T-helper 1 cell treated with Interleukin-12 subunit alpha and Interleukin-12 subunit beta and Interleukin-4 antibody, amounts not matched to agents 30 μg/mL and 1 μg/mL, for 36 hours (primary cell): ENCODE results near the gene MATN1.

Source experiments
- H3K27ac Mint-ChIP-seq: one replicate; pipeline ENCODE4 v1.8.0; 2021; ENCODE audit warnings: mild to moderate bottlenecking, mixed read lengths
- H3K27me3 Mint-ChIP-seq: one replicate; pipeline ENCODE4 v1.8.0; 2021; ENCODE audit warnings: low read depth, mixed read lengths
- H3K36me3 Mint-ChIP-seq: one replicate; pipeline ENCODE4 v1.8.0; 2021; ENCODE audit warnings: low read depth, mixed read lengths
- H3K4me1 Mint-ChIP-seq: one replicate; pipeline ENCODE4 v1.8.0; 2021; ENCODE audit warnings: low read depth, mixed read lengths
- H3K4me3 Mint-ChIP-seq: one replicate; pipeline ENCODE4 v1.8.0; 2021; ENCODE audit warnings: mild to moderate bottlenecking, moderate library complexity, mixed read lengths
- H3K9me3 Mint-ChIP-seq: one replicate; pipeline ENCODE4 v1.8.0; 2021; ENCODE audit warnings: mixed read lengths

Gene MATN1

DNA sequence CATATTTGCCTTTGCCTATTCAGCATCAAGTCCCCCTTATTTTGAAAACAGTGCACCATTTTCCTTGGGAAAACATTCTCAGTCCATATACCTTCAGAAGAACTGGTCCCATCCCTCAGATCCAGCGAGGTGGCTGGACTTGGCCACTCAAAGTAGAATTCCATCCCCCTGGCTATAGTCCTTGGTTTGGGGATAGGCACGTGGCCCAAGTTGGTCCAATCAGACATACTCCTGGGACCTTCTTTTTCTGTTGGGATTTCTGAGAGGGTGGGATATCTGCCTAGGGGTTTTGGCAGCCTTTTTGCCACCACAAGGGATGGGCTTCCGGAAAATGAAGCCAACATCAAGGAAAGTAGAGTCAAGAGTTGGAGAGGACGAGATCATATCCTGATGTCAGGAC lies 10.7 kb upstream of the MATN1 start:
- H3K4me1 Mint-ChIP-seq = peaks cover 29% of the 10 kb centered on the region
- H3K4me3 Mint-ChIP-seq = no peak overlapping the region
- H3K27ac Mint-ChIP-seq = no peak overlapping the region
- no peaks in the 10 kb centered on the region for H3K9me3 Mint-ChIP-seq
- peaks cover 54% of the 10 kb centered on the region for H3K36me3 Mint-ChIP-seq
- H3K27me3 Mint-ChIP-seq = no peaks in the 10 kb centered on the region

DNA sequence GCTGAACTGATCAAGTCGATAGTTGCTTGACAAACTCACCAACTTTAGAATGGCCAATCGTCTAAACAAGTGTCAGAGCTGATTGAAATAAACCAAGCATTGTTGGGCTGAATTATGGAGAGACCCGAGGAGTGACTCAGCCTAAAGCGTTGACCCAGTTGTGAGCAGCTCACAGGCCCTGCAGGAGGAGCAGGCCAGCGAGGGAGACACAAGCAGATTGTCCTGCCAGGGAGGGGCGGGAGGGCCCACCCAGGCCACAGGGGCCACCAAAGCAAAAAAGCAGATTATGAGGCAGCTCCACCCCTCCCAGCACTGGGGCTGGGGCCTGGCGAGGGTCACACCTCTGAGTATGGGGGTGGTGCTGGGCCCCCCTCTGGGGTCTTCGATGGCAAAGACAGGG lies 10.1 kb upstream of the MATN1 start:
- Mint-ChIP-seq H3K4me3 (no peak overlapping the region), H3K27ac (no peak overlapping the region), H3K4me1 (peaks cover 25% of the 10 kb centered on the region)

GRCh38 chr1:30732277-30732996 lies 9.1 kb upstream of the MATN1 start:
- Mint-ChIP-seq H3K9me3 (no peaks in the 10 kb centered on the region), H3K4me3 (no peak overlapping the region), H3K36me3 (peaks cover 38% of the 10 kb centered on the region), H3K27me3 (no peaks in the 10 kb centered on the region), H3K27ac (peak overlapping the region; percentile 50), H3K4me1 (peaks cover 18% of the 10 kb centered on the region)

More for the DNA sequence above, 10.1 kb upstream of the MATN1 start:
- no peaks in the 10 kb centered on the region for H3K9me3 Mint-ChIP-seq
- H3K27me3 Mint-ChIP-seq = no peaks in the 10 kb centered on the region
- H3K36me3 Mint-ChIP-seq = peaks cover 48% of the 10 kb centered on the region

GRCh38 chr1:30731806-30732276 lies 8.5 kb upstream of the MATN1 start:
- H3K4me3 Mint-ChIP-seq = no peak overlapping the region
- H3K36me3 Mint-ChIP-seq = peaks cover 32% of the 10 kb centered on the region
- no peaks in the 10 kb centered on the region for H3K27me3 Mint-ChIP-seq
- H3K4me1 Mint-ChIP-seq = peaks cover 15% of the 10 kb centered on the region
- H3K27ac Mint-ChIP-seq = peak overlapping the region; percentile 55
- no peaks in the 10 kb centered on the region for H3K9me3 Mint-ChIP-seq

DNA sequence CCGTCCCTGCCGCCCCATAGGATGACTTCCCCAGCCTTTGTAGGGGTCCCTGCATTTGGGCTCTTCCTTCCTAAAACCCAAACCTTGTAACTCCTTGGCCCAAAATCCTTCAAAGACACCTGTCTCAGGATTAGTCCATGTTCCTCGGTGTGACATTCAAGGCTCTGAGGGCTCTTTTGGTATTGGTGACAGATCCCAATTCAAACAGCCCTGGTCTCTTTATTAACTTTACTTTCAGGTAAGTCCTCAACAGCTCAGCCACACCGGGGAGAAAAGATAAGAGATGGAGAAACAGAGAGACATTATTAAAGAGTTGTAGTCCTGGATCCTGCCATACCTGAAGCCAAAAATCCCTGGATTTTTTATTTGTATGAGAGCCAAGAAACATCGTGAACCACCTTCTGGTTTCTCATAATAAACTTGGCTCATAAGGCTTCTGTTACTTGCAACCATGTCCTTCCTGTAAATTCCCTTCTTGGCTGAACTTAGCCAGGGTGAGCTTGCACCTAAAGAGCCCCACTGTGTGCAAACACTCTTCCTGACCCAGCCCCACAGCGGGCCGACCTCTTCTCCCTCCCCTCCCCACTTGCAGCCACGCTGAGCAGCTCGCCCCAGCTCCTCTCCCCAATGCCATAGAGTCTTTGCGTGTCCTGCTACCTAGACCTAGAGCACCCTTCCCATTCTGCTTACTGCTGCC lies 7.9 kb upstream of the MATN1 start:
- Mint-ChIP-seq H3K36me3 (peaks cover 29% of the 10 kb centered on the region), H3K4me3 (no peak overlapping the region), H3K27me3 (no peaks in the 10 kb centered on the region), H3K9me3 (no peaks in the 10 kb centered on the region), H3K4me1 (peaks cover 15% of the 10 kb centered on the region), H3K27ac (peak overlapping the region; percentile 55)

GRCh38 chr1:30730346-30731108 lies 7.1 kb upstream of the MATN1 start:
- H3K27me3 Mint-ChIP-seq = no peaks in the 10 kb centered on the region
- H3K4me3 Mint-ChIP-seq = no peak overlapping the region
- no peaks in the 10 kb centered on the region for H3K9me3 Mint-ChIP-seq
- no peak overlapping the region for H3K27ac Mint-ChIP-seq
- peaks cover 23% of the 10 kb centered on the region for H3K36me3 Mint-ChIP-seq
- H3K4me1 Mint-ChIP-seq = peaks cover 12% of the 10 kb centered on the region

- Mint-ChIP-seq H3K36me3 (peaks cover 17% of the 10 kb centered on the region), H3K4me1 (peaks cover 11% of the 10 kb centered on the region), H3K27ac (no peak overlapping the region), H3K9me3 (no peaks in the 10 kb centered on the region), H3K27me3 (no peaks in the 10 kb centered on the region), H3K4me3 (no peak overlapping the region)
Observed at GRCh38 chr1:30729901-30730300, 6.5 kb upstream of the MATN1 start.

GRCh38 chr1:30728832-30729638 lies 5.7 kb upstream of the MATN1 start:
- Mint-ChIP-seq H3K4me1 (peaks cover 8% of the 10 kb centered on the region), H3K27me3 (no peaks in the 10 kb centered on the region), H3K9me3 (no peaks in the 10 kb centered on the region), H3K4me3 (no peak overlapping the region), H3K36me3 (peaks cover 12% of the 10 kb centered on the region), H3K27ac (no peak overlapping the region)

DNA sequence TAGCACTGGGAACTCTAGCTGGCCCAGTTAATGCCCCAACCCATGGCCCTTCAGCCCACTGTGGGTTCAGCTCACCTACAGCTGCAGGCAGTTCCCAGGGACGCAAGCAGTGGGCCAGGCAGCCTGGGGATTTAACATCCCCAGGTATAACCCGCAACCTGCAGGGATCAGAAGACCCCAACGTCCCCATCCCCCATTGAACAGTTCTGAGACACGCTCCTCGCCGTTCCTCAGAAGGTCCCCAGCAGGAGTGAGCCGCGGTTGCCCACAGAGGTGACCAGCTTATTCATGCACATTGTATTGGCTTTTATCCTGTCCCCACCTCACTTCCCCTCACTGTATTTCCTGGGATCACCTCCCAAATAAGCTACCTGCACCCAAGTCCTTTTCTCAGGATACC lies 5.0 kb upstream of the MATN1 start:
- Mint-ChIP-seq H3K27me3 (no peaks in the 10 kb centered on the region), H3K27ac (no peak overlapping the region), H3K9me3 (no peaks in the 10 kb centered on the region), H3K4me3 (no peak overlapping the region), H3K36me3 (peaks cover 10% of the 10 kb centered on the region), H3K4me1 (peaks cover 11% of the 10 kb centered on the region)

- peaks cover 7% of the 10 kb centered on the region for H3K36me3 Mint-ChIP-seq
- no peaks in the 10 kb centered on the region for H3K27me3 Mint-ChIP-seq
- H3K27ac Mint-ChIP-seq = no peak overlapping the region
- H3K4me1 Mint-ChIP-seq = peaks cover 11% of the 10 kb centered on the region
- H3K4me3 Mint-ChIP-seq = no peak overlapping the region
- H3K9me3 Mint-ChIP-seq = no peaks in the 10 kb centered on the region
Observed at GRCh38 chr1:30727824-30728223, 4.4 kb upstream of the MATN1 start.

- no peaks in the 10 kb centered on the region for H3K27me3 Mint-ChIP-seq
- no peaks in the 10 kb centered on the region for H3K9me3 Mint-ChIP-seq
- peaks cover 2% of the 10 kb centered on the region for H3K36me3 Mint-ChIP-seq
- H3K4me1 Mint-ChIP-seq = peaks cover 11% of the 10 kb centered on the region
- H3K27ac Mint-ChIP-seq = no peak overlapping the region
- H3K4me3 Mint-ChIP-seq = no peak overlapping the region
Observed at GRCh38 chr1:30726773-30727684, 3.6 kb upstream of the MATN1 start.

DNA sequence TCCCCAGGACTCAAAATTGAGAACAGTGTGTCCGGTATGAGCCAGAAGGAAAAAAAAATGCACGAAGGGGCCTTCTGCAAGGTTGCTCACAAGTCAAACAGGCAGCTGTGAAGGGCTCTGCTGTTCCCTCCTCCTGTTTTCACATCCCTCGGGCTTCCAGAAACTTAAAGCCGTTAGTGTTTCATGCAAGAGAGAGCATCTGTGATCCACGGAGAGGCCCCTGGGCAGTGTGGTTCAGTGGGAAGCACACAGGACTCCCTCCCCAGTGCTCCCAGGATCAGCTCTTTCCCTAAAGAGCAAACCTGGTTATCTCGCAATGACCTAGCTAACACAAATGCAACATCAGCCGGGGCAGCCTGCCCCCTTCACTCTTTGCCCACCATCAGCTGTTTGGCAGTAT lies 2.9 kb upstream of the MATN1 start:
- H3K4me1 Mint-ChIP-seq = peaks cover 5% of the 10 kb centered on the region
- no peak overlapping the region for H3K4me3 Mint-ChIP-seq
- no peaks in the 10 kb centered on the region for H3K36me3 Mint-ChIP-seq
- H3K27me3 Mint-ChIP-seq = no peaks in the 10 kb centered on the region
- H3K9me3 Mint-ChIP-seq = no peaks in the 10 kb centered on the region
- no peak overlapping the region for H3K27ac Mint-ChIP-seq

- H3K27ac Mint-ChIP-seq = no peak overlapping the region
- H3K36me3 Mint-ChIP-seq = no peaks in the 10 kb centered on the region
- no peak overlapping the region for H3K4me3 Mint-ChIP-seq
- H3K4me1 Mint-ChIP-seq = peaks cover 5% of the 10 kb centered on the region
- no peaks in the 10 kb centered on the region for H3K9me3 Mint-ChIP-seq
- no peaks in the 10 kb centered on the region for H3K27me3 Mint-ChIP-seq
Observed at GRCh38 chr1:30725450-30726095, 2.2 kb upstream of the MATN1 start.
